Hepatocyte (in vitro differentiated cells): ENCODE data around the gene VGLL3. TPM values are rescaled to one million over a fixed set of nuclear protein-coding genes. Genes with fewer than 3 reads are reported as not detected.

Experiments
- DNase-seq: peaks from one replicate; pipeline ENCODE4 v3.0.0-alpha.2; 2016; ENCODE audit warnings: low spot score
- H2AFZ ChIP-seq: fragments of 200-600 bp; sonication (generic); 2 replicates; pipeline ENCODE4 v1.6.0; 2016; ENCODE audit warnings: antibody characterized with exemption, mild to moderate bottlenecking
- H3K27ac ChIP-seq: fragments of 200-600 bp; sonication (generic); 2 replicates; pipeline ENCODE4 v1.5.1; 2016; ENCODE audit warnings: mild to moderate bottlenecking
- H3K27me3 ChIP-seq: fragments of 200-600 bp; sonication (generic); 2 replicates; pipeline ENCODE4 v1.6.1; 2016
- H3K36me3 ChIP-seq: fragments of 200-600 bp; sonication (generic); replicated peaks from 2 replicates; pipeline ENCODE4 v1.5.1; 2016; ENCODE audit warnings: low read depth; ENCODE audit not compliant: insufficient read depth
- H3K4me1 ChIP-seq: fragments of 200-600 bp; sonication (generic); 2 replicates; pipeline ENCODE4 v1.5.1; 2016; ENCODE audit warnings: mild to moderate bottlenecking, moderate library complexity; ENCODE audit not compliant: insufficient read depth
- H3K4me2 ChIP-seq: fragments of 200-600 bp; sonication (generic); 2 replicates; pipeline ENCODE4 v1.6.0; 2016
- H3K4me3 ChIP-seq: fragments of 200-600 bp; sonication (generic); 2 replicates; pipeline ENCODE4 v1.5.1; 2016; ENCODE audit warnings: mild to moderate bottlenecking
- H3K79me2 ChIP-seq: fragments of 200-600 bp; sonication (generic); 2 replicates; pipeline ENCODE4 v1.6.0; 2017; ENCODE audit warnings: mild to moderate bottlenecking
- H3K9me2 ChIP-seq: fragments of 200-600 bp; sonication (generic); replicated peaks from 2 replicates; pipeline ENCODE4 v1.6.0; 2017; ENCODE audit warnings: mild to moderate bottlenecking; ENCODE audit not compliant: insufficient read depth
- H3K9me3 ChIP-seq: fragments of 200-600 bp; sonication (generic); 2 replicates; pipeline ENCODE4 v1.5.1; 2016; ENCODE audit warnings: low read depth, mild to moderate bottlenecking
- H4K20me1 ChIP-seq: fragments of 200-600 bp; sonication (generic); 2 replicates; pipeline ENCODE4 v1.6.0; 2016; ENCODE audit warnings: mild to moderate bottlenecking; ENCODE audit not compliant: insufficient read depth, poor library complexity, severe bottlenecking
- CTCF ChIP-seq: fragments of 200-600 bp; sonication (generic); IDR thresholded peaks from 2 replicates; pipeline ENCODE4 v1.5.1; 2016; ENCODE audit warnings: antibody characterized with exemption, mild to moderate bottlenecking; ENCODE audit not compliant: poor library complexity
- EZH2 ChIP-seq: fragments of 200-600 bp; sonication (generic); IDR thresholded peaks from 2 replicates; pipeline ENCODE4 v1.6.1; 2016; ENCODE audit warnings: antibody characterized with exemption, mild to moderate bottlenecking, borderline replicate concordance
- EZH2phosphoT487 ChIP-seq: fragments of 200-600 bp; sonication (generic); IDR thresholded peaks from one replicate; pipeline ENCODE4 v1.6.1; 2018; ENCODE audit warnings: antibody characterized with exemption, mild to moderate bottlenecking, low read depth, moderate library complexity; ENCODE audit not compliant: unreplicated experiment, severe bottlenecking
- WGBS: methylation state at CpG from one replicate; pipeline ENCODE4 v1.1.6; 2016; ENCODE audit warnings: low lambda C conversion rate; ENCODE audit errors: missing lambda C conversion rate; 5-methylcytosine and 5-hydroxymethylcytosine counted together
- polyA plus RNA-seq: library from polyadenylated mRNA; unstranded; fragments of >200 nt; fragmentation: Nextera tagmentation; extraction: Ambion mirVana; gene quantifications from 2 replicates; pipeline ENCODE4 v1.2.1, GENCODE V29; 2016
- total RNA-seq: library from RNA; depleted of rRNA; stranded (reverse); fragments of >200 nt; gene quantifications from 2 replicates; pipeline ENCODE4 v1.2.3, GENCODE V29; 2014

The VGLL3 gene
- total and polyA plus RNA-seq, 2 experiments from 2014 or later = 6.9 to 18.7 TPM

DNA sequence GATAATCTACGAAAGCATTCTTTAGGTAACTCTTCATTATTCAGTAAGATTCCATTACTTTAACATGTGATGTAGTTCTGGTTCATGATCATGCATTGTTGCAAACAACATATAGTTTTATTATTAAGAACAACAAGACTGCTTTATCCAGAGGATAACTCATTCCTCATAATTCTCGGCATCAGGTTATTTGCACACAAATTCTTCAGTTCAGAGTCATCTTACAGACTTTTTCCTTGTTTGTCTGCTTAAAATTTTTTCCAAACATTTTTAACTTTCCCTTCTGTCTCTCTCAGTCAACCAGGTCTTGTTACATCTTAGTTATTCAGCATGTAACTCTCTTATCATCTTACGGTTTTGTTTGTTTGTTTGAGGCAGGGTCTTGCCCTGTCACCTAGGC is 60.1 kb downstream of the VGLL3 start:
- 74% methylated on average over 3 of the region's 3 CpGs for WGBS
- H3K36me3 ChIP-seq = no peaks in the 10 kb centered on the region
- H4K20me1 ChIP-seq = no peaks in the 10 kb centered on the region
- H3K9me3 ChIP-seq = no peaks in the 10 kb centered on the region
- no peaks in the 10 kb centered on the region for H3K4me1 ChIP-seq
- no peaks in the 10 kb centered on the region for H3K27me3 ChIP-seq
- no peaks in the 10 kb centered on the region for H3K79me2 ChIP-seq
- no peaks in the 10 kb centered on the region for H3K9me2 ChIP-seq
- H3K4me3 ChIP-seq = no peak overlapping the region
- DNase-seq = no peak
- no peak overlapping the region for H3K27ac ChIP-seq
- TF ChIP-seq EZH2 (no peak), EZH2phosphoT487 (no peak)
- H3K4me2 ChIP-seq = no peak overlapping the region
- no peak overlapping the region for H2AFZ ChIP-seq

DNA sequence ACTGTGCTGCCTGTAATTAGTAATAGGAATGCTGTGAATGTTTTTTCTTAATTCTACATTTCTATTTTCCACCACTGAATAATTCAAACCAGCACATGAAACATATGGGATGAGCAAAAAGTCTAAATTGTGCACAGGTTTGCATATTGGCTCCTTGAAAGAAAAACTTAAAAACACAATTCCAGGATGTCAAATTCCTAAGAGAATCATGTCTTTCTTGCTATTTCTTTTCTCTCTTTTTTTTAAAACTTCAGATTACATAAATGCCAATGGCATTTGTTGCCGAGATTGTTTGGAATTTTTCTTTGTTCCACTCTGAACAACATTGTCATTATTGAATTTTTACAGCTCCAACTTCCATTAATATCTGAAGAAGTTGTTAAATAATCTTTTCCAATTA is 60.8 kb downstream of the VGLL3 start:
- H3K4me3 ChIP-seq = no peak overlapping the region
- 67% methylated on average over 1 of the region's 1 CpG for WGBS

DNA sequence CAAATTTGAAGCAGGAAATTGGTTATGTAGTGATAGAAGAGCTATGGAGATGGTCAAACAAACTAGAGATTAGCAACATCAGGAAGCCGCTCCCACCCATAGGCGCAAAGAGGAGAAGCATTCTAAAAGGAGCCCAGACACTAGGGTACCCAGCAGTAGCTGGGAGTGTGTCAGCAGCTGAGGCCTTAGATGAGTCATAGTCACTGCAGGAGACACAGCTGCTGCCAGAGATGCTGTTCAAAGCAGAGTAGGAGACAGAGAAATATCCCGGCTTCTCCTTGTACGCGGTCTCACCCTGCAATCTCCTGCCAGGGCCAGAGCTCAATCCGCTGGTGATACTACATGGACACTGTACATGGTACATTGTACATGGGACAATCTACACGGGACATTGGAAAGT is 61.9 kb downstream of the VGLL3 start:
- Histone ChIP-seq H3K79me2 (no peaks in the 10 kb centered on the region), H2AFZ (no peak overlapping the region), H3K9me2 (no peaks in the 10 kb centered on the region), H3K9me3 (no peaks in the 10 kb centered on the region), H3K4me3 (no peak overlapping the region), H3K36me3 (no peaks in the 10 kb centered on the region), H4K20me1 (no peaks in the 10 kb centered on the region), H3K27me3 (no peaks in the 10 kb centered on the region), H3K27ac (no peak overlapping the region), H3K4me2 (no peak overlapping the region), H3K4me1 (no peaks in the 10 kb centered on the region)
- DNase-seq = no peak
- WGBS = 92% methylated on average over 7 of the region's 7 CpGs
- TF ChIP-seq EZH2phosphoT487 = no peak

More for the DNA sequence above, 60.8 kb downstream of the VGLL3 start:
- Histone ChIP-seq H2AFZ (no peak overlapping the region), H3K9me3 (no peaks in the 10 kb centered on the region), H3K4me2 (no peak overlapping the region), H3K27me3 (no peaks in the 10 kb centered on the region), H3K4me1 (no peaks in the 10 kb centered on the region), H3K9me2 (no peaks in the 10 kb centered on the region), H4K20me1 (no peaks in the 10 kb centered on the region), H3K79me2 (no peaks in the 10 kb centered on the region), H3K27ac (no peak overlapping the region), H3K36me3 (no peaks in the 10 kb centered on the region)
- no peak for DNase-seq
- no peak for TF ChIP-seq EZH2

DNA sequence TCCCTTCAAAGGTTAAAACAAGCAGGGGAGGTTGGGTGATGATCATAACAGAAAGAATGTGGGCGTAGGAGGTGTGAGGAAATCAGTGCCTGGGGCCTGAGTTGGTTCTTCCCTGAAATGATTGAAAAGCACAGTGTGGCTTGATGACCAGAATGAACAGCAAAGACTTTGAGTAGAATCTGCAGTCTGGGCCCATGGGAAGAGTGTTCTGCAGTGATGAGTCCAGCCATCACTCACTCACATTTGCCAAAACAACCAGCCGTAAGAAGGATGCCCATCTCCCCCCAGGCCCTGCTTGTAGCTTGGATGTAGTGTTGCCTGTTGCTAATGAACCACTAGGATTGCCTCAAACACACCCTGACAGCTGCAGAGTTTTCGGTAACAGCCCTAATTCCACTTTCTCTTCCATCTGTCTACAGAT is 67.9 kb downstream of the VGLL3 start:
- H3K9me2 ChIP-seq = no peaks in the 10 kb centered on the region
- H3K4me1 ChIP-seq = no peaks in the 10 kb centered on the region
- DNase-seq = peak; percentile 12
- no peak overlapping the region for H3K4me3 ChIP-seq
- H2AFZ ChIP-seq = no peak overlapping the region
- no peaks in the 10 kb centered on the region for H4K20me1 ChIP-seq
- H3K36me3 ChIP-seq = no peaks in the 10 kb centered on the region
- H3K27ac ChIP-seq = no peak overlapping the region
- no peak for TF ChIP-seq EZH2
- no peak for TF ChIP-seq CTCF
- no peak for TF ChIP-seq EZH2phosphoT487
- no peaks in the 10 kb centered on the region for H3K79me2 ChIP-seq
- no peaks in the 10 kb centered on the region for H3K9me3 ChIP-seq
- WGBS = 45% methylated on average over 3 of the region's 3 CpGs
- no peaks in the 10 kb centered on the region for H3K27me3 ChIP-seq
- no peak overlapping the region for H3K4me2 ChIP-seq

- no peaks in the 10 kb centered on the region for H3K27me3 ChIP-seq
- no peaks in the 10 kb centered on the region for H3K9me3 ChIP-seq
- H2AFZ ChIP-seq = no peak overlapping the region
- H3K79me2 ChIP-seq = no peaks in the 10 kb centered on the region
- H3K4me3 ChIP-seq = no peak overlapping the region
- TF ChIP-seq EZH2 (no peak), CTCF (no peak), EZH2phosphoT487 (no peak)
- no peaks in the 10 kb centered on the region for H3K4me1 ChIP-seq
- peak overlapping the region; percentile 5 for H3K27ac ChIP-seq
- H3K4me2 ChIP-seq = no peak overlapping the region
- 96% methylated on average over 1 of the region's 1 CpG for WGBS
- H3K36me3 ChIP-seq = no peaks in the 10 kb centered on the region
- no peaks in the 10 kb centered on the region for H3K9me2 ChIP-seq
- no peak for DNase-seq
- H4K20me1 ChIP-seq = no peaks in the 10 kb centered on the region
Measured at GRCh38 chr3:86921971-86922680, 68.8 kb downstream of the VGLL3 start.
